Activated CD8-positive, alpha-beta memory T cell treated with anti-CD3 and anti-CD28 coated beads, Interleukin-2, amount 10 ng/mL, durations not matched to agents 7 days and 5 days (primary cell): ENCODE results near the gene PYGB. TPM values are rescaled to one million over a fixed set of nuclear protein-coding genes. Genes with fewer than 3 reads are reported as not detected.

Source experiments
- ATAC-seq: fragments of 150-1000 bp; cut with Tn5 transposase; one replicate; pipeline ENCODE4 v1.10.0; 2021; ENCODE audit warnings: moderate library complexity
- CTCF ChIA-PET: fragments of 350-600 bp; sonication (Branson Sonifier 250); formaldehyde crosslinking; loops from one replicate; lab custom pipeline; 2021; ENCODE audit warnings: antibody characterized with exemption; lab: Charles Lee
- DNase-seq: peaks from one replicate; pipeline ENCODE4 v3.0.0-alpha.2; 2020
- H3K27ac Mint-ChIP-seq: one replicate; pipeline ENCODE4 v1.8.0; 2021; ENCODE audit warnings: mild to moderate bottlenecking, mixed read lengths
- H3K27me3 Mint-ChIP-seq: one replicate; pipeline ENCODE4 v1.8.0; 2021; ENCODE audit warnings: mixed read lengths
- H3K36me3 Mint-ChIP-seq: one replicate; pipeline ENCODE4 v1.8.0; 2021; ENCODE audit warnings: mild to moderate bottlenecking, mixed read lengths
- H3K4me1 Mint-ChIP-seq: one replicate; pipeline ENCODE4 v1.8.0; 2021; ENCODE audit warnings: mixed read lengths
- H3K4me3 Mint-ChIP-seq: one replicate; pipeline ENCODE4 v1.8.0; 2021; ENCODE audit warnings: mild to moderate bottlenecking, moderate library complexity, mixed read lengths
- H3K9me3 Mint-ChIP-seq: one replicate; pipeline ENCODE4 v1.8.0; 2022; ENCODE audit warnings: low read depth, mixed read lengths
- total RNA-seq, 2 experiments: library from RNA; stranded (reverse); gene quantifications; one replicate each; pipeline ENCODE4 v1.2.3, GENCODE V29; 2021

PYGB gene
- 10 to 100 TPM; 28.4 to 36.8 TPM for total RNA-seq

GRCh38 chr20:25247956-25248785 lies at the start of gene PYGB:
TSS of gene PYGB (plus strand) at chr20:25248085. CDS start at chr20:25248179, 94 bp downstream.
- Mint-ChIP-seq H3K9me3 (no peaks in the 10 kb centered on the region), H3K4me1 (peaks cover 37% of the 10 kb centered on the region), H3K36me3 (no peaks in the 10 kb centered on the region), H3K27me3 (peaks cover 7% of the 10 kb centered on the region), H3K27ac (peak within 1 kb of the TSS; percentile 86), H3K4me3 (peak within 1 kb of the TSS; percentile 90)
- DNase-seq (peak; percentile 74), ATAC-seq (peak; percentile 87)
- CTCF ChIA-PET, result interaction anchor here (0.8 to 2.0 kb wide), 9 partner anchors 13 to 254 kb away, joined by 3 to 7 read pairs (median 3); partner anchors contain the start of gene ENTPD6

- ATAC-seq (no peak), DNase-seq (peak; percentile 28)
- no peak overlapping the region for H3K4me3 Mint-ChIP-seq
- no peaks in the 10 kb centered on the region for H3K27me3 Mint-ChIP-seq
- peaks cover 25% of the 10 kb centered on the region for H3K4me1 Mint-ChIP-seq
- H3K9me3 Mint-ChIP-seq, result no peaks in the 10 kb centered on the region
- peaks cover 11% of the 10 kb centered on the region for H3K36me3 Mint-ChIP-seq
- H3K27ac Mint-ChIP-seq, result no peak overlapping the region
- CTCF ChIA-PET, result interaction anchor here (0.6 kb wide), 1 partner anchor 508 kb away, joined by 3 read pairs; no protein-coding TSS in a partner anchor
Observed at GRCh38 chr20:25198663-25199383, 49.1 kb upstream of the PYGB start.

GRCh38 chr20:25199473-25200260 lies 48.2 kb upstream of the PYGB start:
- Mint-ChIP-seq H3K4me1 (peaks cover 25% of the 10 kb centered on the region), H3K27ac (peak overlapping the region; percentile 13), H3K27me3 (no peaks in the 10 kb centered on the region), H3K4me3 (no peak overlapping the region), H3K9me3 (no peaks in the 10 kb centered on the region), H3K36me3 (peaks cover 11% of the 10 kb centered on the region)
- ATAC-seq, result no peak
- CTCF ChIA-PET, result interaction anchor here (0.6 to 1.4 kb wide), 2 partner anchors 24 to 508 kb away, joined by 3 to 4 read pairs; no protein-coding TSS in a partner anchor
- DNase-seq, result peak; percentile 11

- Mint-ChIP-seq H3K27ac (no peak overlapping the region), H3K27me3 (no peaks in the 10 kb centered on the region), H3K36me3 (peaks cover 11% of the 10 kb centered on the region), H3K4me3 (no peak overlapping the region), H3K9me3 (no peaks in the 10 kb centered on the region), H3K4me1 (peaks cover 6% of the 10 kb centered on the region)
- CTCF ChIA-PET, result no interaction called here
- ATAC-seq, result no peak
- peak; percentile 4 for DNase-seq
Observed at GRCh38 chr20:25203089-25203488, 44.8 kb upstream of the PYGB start.

GRCh38 chr20:25203871-25204320 lies 44.0 kb upstream of the PYGB start:
- peaks cover 6% of the 10 kb centered on the region for H3K4me1 Mint-ChIP-seq
- no peak overlapping the region for H3K4me3 Mint-ChIP-seq
- CTCF ChIA-PET, result interaction anchor here (1.1 to 1.5 kb wide), 2 partner anchors 8 to 195 kb away, joined by 3 to 7 read pairs; partner anchors contain the start of gene ENTPD6
- H3K27me3 Mint-ChIP-seq, result no peaks in the 10 kb centered on the region
- H3K27ac Mint-ChIP-seq, result no peak overlapping the region
- peaks cover 11% of the 10 kb centered on the region for H3K36me3 Mint-ChIP-seq
- no peak for ATAC-seq
- H3K9me3 Mint-ChIP-seq, result no peaks in the 10 kb centered on the region
- DNase-seq, result no peak

- Mint-ChIP-seq H3K4me1 (peaks cover 6% of the 10 kb centered on the region), H3K27ac (no peak overlapping the region), H3K36me3 (peaks cover 9% of the 10 kb centered on the region), H3K4me3 (no peak overlapping the region), H3K27me3 (no peaks in the 10 kb centered on the region), H3K9me3 (no peaks in the 10 kb centered on the region)
- DNase-seq, result peak; percentile 29
- no peak for ATAC-seq
- CTCF ChIA-PET, result interaction anchor here (1.1 to 1.5 kb wide), 2 partner anchors 9 to 194 kb away, joined by 3 to 7 read pairs; partner anchors contain the start of gene ENTPD6
Observed at GRCh38 chr20:25204550-25205276, 43.2 kb upstream of the PYGB start.

GRCh38 chr20:25205277-25206062 lies 42.4 kb upstream of the PYGB start:
- H3K27me3 Mint-ChIP-seq, result no peaks in the 10 kb centered on the region
- H3K4me1 Mint-ChIP-seq, result peaks cover 6% of the 10 kb centered on the region
- CTCF ChIA-PET, result no interaction called here
- H3K4me3 Mint-ChIP-seq, result no peak overlapping the region
- no peak overlapping the region for H3K27ac Mint-ChIP-seq
- DNase-seq (peak; percentile 34), ATAC-seq (no peak)
- peaks cover 11% of the 10 kb centered on the region for H3K36me3 Mint-ChIP-seq
- no peaks in the 10 kb centered on the region for H3K9me3 Mint-ChIP-seq

GRCh38 chr20:25206063-25206403 lies 41.9 kb upstream of the PYGB start:
- Mint-ChIP-seq H3K36me3 (peaks cover 9% of the 10 kb centered on the region), H3K9me3 (no peaks in the 10 kb centered on the region), H3K4me3 (no peak overlapping the region), H3K27me3 (no peaks in the 10 kb centered on the region), H3K27ac (no peak overlapping the region), H3K4me1 (peaks cover 3% of the 10 kb centered on the region)
- no peak for ATAC-seq
- no peak for DNase-seq
- CTCF ChIA-PET, result no interaction called here

GRCh38 chr20:25206548-25206947 lies 41.3 kb upstream of the PYGB start:
- CTCF ChIA-PET, result no interaction called here
- H3K27ac Mint-ChIP-seq, result no peak overlapping the region
- H3K36me3 Mint-ChIP-seq, result peaks cover 9% of the 10 kb centered on the region
- H3K4me3 Mint-ChIP-seq, result no peak overlapping the region
- DNase-seq, result peak; percentile 1
- H3K4me1 Mint-ChIP-seq, result peaks cover 1% of the 10 kb centered on the region
- ATAC-seq, result no peak
- no peaks in the 10 kb centered on the region for H3K27me3 Mint-ChIP-seq
- H3K9me3 Mint-ChIP-seq, result no peaks in the 10 kb centered on the region

- CTCF ChIA-PET, result no interaction called here
- Mint-ChIP-seq H3K4me1 (peaks cover 4% of the 10 kb centered on the region), H3K4me3 (no peak overlapping the region), H3K9me3 (no peaks in the 10 kb centered on the region), H3K27ac (no peak overlapping the region), H3K36me3 (peaks cover 7% of the 10 kb centered on the region), H3K27me3 (no peaks in the 10 kb centered on the region)
- DNase-seq (no peak), ATAC-seq (no peak)
Observed at GRCh38 chr20:25207149-25207959, 40.5 kb upstream of the PYGB start.

GRCh38 chr20:25207960-25208534 lies 39.8 kb upstream of the PYGB start:
- no peaks in the 10 kb centered on the region for H3K9me3 Mint-ChIP-seq
- no peak for DNase-seq
- peaks cover 5% of the 10 kb centered on the region for H3K36me3 Mint-ChIP-seq
- CTCF ChIA-PET, result interaction anchor here (1.0 kb wide), 1 partner anchor 16 kb away, joined by 4 read pairs; no protein-coding TSS in a partner anchor
- H3K4me3 Mint-ChIP-seq, result no peak overlapping the region
- peaks cover 4% of the 10 kb centered on the region for H3K4me1 Mint-ChIP-seq
- no peak for ATAC-seq
- no peaks in the 10 kb centered on the region for H3K27me3 Mint-ChIP-seq
- no peak overlapping the region for H3K27ac Mint-ChIP-seq
